Measurements from ENCODE around the gene CHAF1B.
A peak's percentile ranks its signal among the peaks of the same experiment; 100 is the strongest.
"Not testable (repeated sequence)": the region's sequence is repeated elsewhere in the genome, so short reads cannot be mapped to it uniquely, and the experiment has no call there.

Gene CHAF1B

DNA sequence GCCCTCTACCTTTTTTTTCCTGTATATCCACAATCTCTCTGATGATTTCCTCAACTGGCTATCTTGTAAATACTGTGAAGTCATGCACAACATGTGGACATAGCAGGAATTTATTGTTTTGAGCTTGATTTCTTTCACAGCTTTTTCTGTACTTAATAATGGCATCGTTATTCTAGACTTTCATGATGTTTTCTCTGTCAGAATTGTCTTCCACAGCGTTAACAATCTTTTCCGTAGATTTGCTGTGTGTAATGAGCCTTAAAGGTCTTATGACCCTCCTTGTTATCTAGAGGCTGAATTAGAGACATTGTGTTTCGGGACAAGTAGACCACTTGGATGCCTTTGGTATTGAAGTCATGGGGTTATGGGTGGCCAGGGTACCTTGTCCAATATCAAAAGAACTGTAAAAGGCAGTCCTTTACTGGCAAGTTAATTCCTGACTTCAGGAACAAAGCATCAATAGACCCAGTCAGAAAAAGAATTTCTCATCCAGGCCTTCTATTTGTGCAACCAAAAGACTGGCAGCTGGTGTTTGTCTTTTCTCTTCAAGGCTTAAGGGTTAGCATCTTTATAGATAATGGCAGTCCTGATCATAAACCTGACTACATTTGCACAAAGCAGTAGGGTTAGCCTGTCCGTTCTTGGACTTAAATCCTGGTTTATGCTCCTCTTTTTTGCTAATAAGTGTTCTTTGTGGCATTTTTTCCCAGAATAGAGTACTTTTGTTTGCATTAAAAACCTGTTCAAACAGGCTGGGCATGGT lies 30.1 kb upstream of the CHAF1B start:
- Histone ChIP-seq H3K4me1 (ENCODE audit: control insufficient read depth in 5 of 5, insufficient read depth in 5 of 5, low read length in 5 of 5) (peaks cover 0 to 2% (median 0%) of the 10 kb centered on the region in 5 donors), H3K36me3 (ENCODE audit: control insufficient read depth in 5 of 5, insufficient read depth in 5 of 5, low read length in 5 of 5) (peaks cover 36 to 76% (median 42%) of the 10 kb centered on the region in 5 donors), H3K27ac (ENCODE audit: low read depth, low read length) (no peak overlapping the region), H3K4me3 (ENCODE audit: low read depth in 1 of 5, low read length in 5 of 5) (no peak overlapping the region), H3K9me3 (ENCODE audit: control insufficient read depth in 5 of 5, low read length in 5 of 5) (no peaks in the 10 kb centered on the region), H3K27me3 (ENCODE audit: control insufficient read depth in 5 of 5, insufficient read depth in 4 of 5, low read length in 5 of 5) (no peaks in the 10 kb centered on the region), H3K9ac (ENCODE audit: low read length in 5 of 5) (no peak overlapping the region)

DNA sequence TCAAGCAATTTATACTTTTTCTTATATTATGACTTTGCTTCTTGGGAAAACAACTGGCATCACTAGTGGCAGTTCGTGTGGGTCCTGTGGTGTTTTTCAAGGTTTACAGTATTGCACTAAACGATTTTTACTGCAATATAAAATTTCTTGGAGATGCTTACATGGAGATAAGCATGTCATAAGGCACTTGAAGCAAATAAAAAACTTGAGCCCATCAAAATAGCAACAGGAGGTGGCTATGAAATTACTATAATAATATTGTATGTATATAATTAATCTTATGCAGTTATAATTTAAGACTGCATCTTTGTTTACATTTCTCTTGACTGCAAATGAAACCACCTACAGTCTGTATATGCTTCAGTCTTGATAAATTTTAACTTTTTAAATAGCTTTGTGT lies 29.3 kb upstream of the CHAF1B start:
- peaks cover 39 to 77% (median 46%) of the 10 kb centered on the region in 5 donors for H3K36me3 ChIP-seq (ENCODE audit: control insufficient read depth in 5 of 5, insufficient read depth in 5 of 5, low read length in 5 of 5)
- H3K4me3 ChIP-seq (ENCODE audit: low read depth in 1 of 5, low read length in 5 of 5), result no peak overlapping the region
- H3K9ac ChIP-seq (ENCODE audit: low read length in 5 of 5), result no peak overlapping the region
- no peaks in the 10 kb centered on the region for H3K9me3 ChIP-seq (ENCODE audit: control insufficient read depth in 5 of 5, low read length in 5 of 5)
- no peak overlapping the region for H3K27ac ChIP-seq (ENCODE audit: low read depth, low read length)
- H3K4me1 ChIP-seq (ENCODE audit: control insufficient read depth in 5 of 5, insufficient read depth in 5 of 5, low read length in 5 of 5), result no peaks in the 10 kb centered on the region
- no peaks in the 10 kb centered on the region for H3K27me3 ChIP-seq (ENCODE audit: control insufficient read depth in 5 of 5, insufficient read depth in 4 of 5, low read length in 5 of 5)

DNA sequence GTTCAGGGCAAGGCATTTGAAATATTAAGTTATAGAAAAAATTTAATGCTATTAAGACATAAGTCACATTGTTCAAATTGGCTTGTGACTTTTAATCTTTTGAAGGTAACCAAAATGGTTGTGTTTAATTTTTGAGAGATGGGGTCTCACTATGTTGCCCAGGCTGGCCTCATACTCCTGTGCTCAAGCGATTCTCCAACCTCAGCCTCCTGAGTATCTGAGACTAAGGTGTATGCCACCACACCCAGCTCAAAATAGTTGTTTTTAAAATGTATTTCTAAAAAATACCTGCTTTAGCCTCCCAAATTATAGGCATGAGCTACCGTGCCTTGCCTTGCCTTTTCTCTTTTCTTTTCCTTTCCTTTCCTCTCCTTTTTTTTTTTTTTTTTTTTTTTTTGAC lies 26.0 kb upstream of the CHAF1B start:
- no peaks in the 10 kb centered on the region for H3K27me3 ChIP-seq (ENCODE audit: control insufficient read depth in 5 of 5, insufficient read depth in 4 of 5, low read length in 5 of 5)
- H3K4me1 ChIP-seq (ENCODE audit: control insufficient read depth in 5 of 5, insufficient read depth in 5 of 5, low read length in 5 of 5), result no peaks in the 10 kb centered on the region
- H3K36me3 ChIP-seq (ENCODE audit: control insufficient read depth in 5 of 5, insufficient read depth in 5 of 5, low read length in 5 of 5), result peaks cover 49 to 84% (median 60%) of the 10 kb centered on the region in 5 donors
- no peak overlapping the region for H3K9ac ChIP-seq (ENCODE audit: low read length in 5 of 5)
- H3K27ac ChIP-seq (ENCODE audit: low read depth, low read length), result no peak overlapping the region
- H3K9me3 ChIP-seq (ENCODE audit: control insufficient read depth in 5 of 5, low read length in 5 of 5), result no peaks in the 10 kb centered on the region
- no peak overlapping the region for H3K4me3 ChIP-seq (ENCODE audit: low read depth in 1 of 5, low read length in 5 of 5)

DNA sequence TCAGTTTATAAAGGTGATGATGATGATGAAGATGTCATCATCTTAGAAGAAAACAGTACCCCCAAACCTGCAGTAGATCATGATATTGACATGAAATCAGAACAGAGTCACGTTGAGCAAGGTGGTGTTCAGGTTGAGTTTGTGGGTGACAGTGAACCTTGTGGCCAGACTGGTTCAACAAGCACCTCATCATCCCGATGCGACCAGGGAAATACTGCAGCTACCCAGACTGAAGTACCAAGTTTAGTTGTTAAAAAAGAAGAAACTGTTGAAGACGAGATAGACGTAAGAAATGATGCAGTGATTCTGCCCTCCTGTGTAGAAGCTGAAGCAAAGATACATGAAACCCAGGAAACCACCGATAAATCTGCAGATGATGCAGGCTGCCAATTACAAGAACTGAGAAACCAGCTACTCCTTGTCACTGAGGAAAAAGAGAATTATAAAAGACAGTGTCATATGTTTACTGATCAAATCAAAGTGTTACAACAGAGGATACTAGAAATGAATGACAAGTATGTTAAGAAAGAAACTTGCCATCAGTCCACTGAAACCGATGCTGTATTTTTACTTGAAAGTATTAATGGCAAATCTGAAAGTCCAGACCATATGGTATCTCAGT lies 16.0 kb upstream of the CHAF1B start:
- H3K4me1 ChIP-seq (ENCODE audit: control insufficient read depth in 5 of 5, insufficient read depth in 5 of 5, low read length in 5 of 5), result no peaks in the 10 kb centered on the region
- no peak overlapping the region for H3K4me3 ChIP-seq (ENCODE audit: low read depth in 1 of 5, low read length in 5 of 5)
- no peak overlapping the region for H3K9ac ChIP-seq (ENCODE audit: low read length in 5 of 5)
- H3K27ac ChIP-seq (ENCODE audit: low read depth, low read length), result no peak overlapping the region
- no peaks in the 10 kb centered on the region for H3K27me3 ChIP-seq (ENCODE audit: control insufficient read depth in 5 of 5, insufficient read depth in 4 of 5, low read length in 5 of 5)
- no peaks in the 10 kb centered on the region for H3K9me3 ChIP-seq (ENCODE audit: control insufficient read depth in 5 of 5, low read length in 5 of 5)
- H3K36me3 ChIP-seq (ENCODE audit: control insufficient read depth in 5 of 5, insufficient read depth in 5 of 5, low read length in 5 of 5), result peaks cover 51 to 88% (median 76%) of the 10 kb centered on the region in 5 donors

DNA sequence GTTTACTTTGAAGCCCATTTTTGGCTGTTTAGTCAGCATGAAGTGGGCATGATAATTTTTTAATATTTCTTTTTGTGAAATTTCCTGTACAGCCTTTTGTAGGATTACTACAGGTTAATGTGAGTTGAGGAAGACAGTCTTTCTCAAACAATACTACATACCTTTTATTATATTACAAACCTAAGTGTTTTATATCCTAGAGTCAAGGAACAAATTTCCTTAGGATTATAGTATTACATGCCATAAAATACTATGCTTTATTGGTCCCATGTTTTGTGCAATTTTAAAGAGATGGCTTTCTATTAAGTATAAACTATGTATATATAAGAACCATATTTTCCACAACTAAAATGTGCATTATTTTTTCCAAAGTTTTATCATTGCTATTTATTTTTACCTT lies 9.2 kb upstream of the CHAF1B start:
- Histone ChIP-seq H3K36me3 (ENCODE audit: control insufficient read depth in 5 of 5, insufficient read depth in 5 of 5, low read length in 5 of 5) (peaks cover 36 to 62% (median 52%) of the 10 kb centered on the region in 5 donors), H3K27ac (ENCODE audit: low read depth, low read length) (no peak overlapping the region), H3K27me3 (ENCODE audit: control insufficient read depth in 5 of 5, insufficient read depth in 4 of 5, low read length in 5 of 5) (no peaks in the 10 kb centered on the region), H3K4me1 (ENCODE audit: control insufficient read depth in 5 of 5, insufficient read depth in 5 of 5, low read length in 5 of 5) (no peaks in the 10 kb centered on the region), H3K9ac (ENCODE audit: low read length in 5 of 5) (no peak overlapping the region), H3K9me3 (ENCODE audit: control insufficient read depth in 5 of 5, low read length in 5 of 5) (no peaks in the 10 kb centered on the region), H3K4me3 (ENCODE audit: low read depth in 1 of 5, low read length in 5 of 5) (no peak overlapping the region)

DNA sequence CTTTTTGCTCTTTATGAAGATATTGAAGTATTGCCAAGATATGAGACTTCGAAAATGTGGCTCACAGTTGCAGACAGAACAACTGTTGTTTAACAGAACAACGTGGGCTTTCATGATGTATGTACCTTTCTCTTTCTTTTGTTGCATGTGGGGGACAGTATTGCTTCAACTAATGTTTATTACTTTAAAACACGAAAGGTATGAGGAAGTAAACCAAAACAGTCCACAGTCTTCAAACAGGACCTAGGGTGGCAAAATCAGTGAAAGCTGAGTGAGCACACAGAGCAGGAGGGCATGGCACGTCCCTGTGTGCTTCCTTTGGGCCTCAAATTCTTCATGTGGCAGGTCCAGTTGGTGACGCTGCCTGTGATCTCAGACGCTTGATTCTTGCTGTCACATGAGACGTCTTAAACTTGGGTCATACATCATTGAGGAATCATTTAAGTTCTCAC lies 7.8 kb upstream of the CHAF1B start:
- Histone ChIP-seq H3K4me3 (ENCODE audit: low read depth in 1 of 5, low read length in 5 of 5) (no peak overlapping the region), H3K27me3 (ENCODE audit: control insufficient read depth in 5 of 5, insufficient read depth in 4 of 5, low read length in 5 of 5) (no peaks in the 10 kb centered on the region), H3K27ac (ENCODE audit: low read depth, low read length) (no peak overlapping the region), H3K9me3 (ENCODE audit: control insufficient read depth in 5 of 5, low read length in 5 of 5) (no peaks in the 10 kb centered on the region), H3K4me1 (ENCODE audit: control insufficient read depth in 5 of 5, insufficient read depth in 5 of 5, low read length in 5 of 5) (no peaks in the 10 kb centered on the region), H3K36me3 (ENCODE audit: control insufficient read depth in 5 of 5, insufficient read depth in 5 of 5, low read length in 5 of 5) (peaks cover 26 to 48% (median 43%) of the 10 kb centered on the region in 5 donors), H3K9ac (ENCODE audit: low read length in 5 of 5) (no peak overlapping the region)

DNA sequence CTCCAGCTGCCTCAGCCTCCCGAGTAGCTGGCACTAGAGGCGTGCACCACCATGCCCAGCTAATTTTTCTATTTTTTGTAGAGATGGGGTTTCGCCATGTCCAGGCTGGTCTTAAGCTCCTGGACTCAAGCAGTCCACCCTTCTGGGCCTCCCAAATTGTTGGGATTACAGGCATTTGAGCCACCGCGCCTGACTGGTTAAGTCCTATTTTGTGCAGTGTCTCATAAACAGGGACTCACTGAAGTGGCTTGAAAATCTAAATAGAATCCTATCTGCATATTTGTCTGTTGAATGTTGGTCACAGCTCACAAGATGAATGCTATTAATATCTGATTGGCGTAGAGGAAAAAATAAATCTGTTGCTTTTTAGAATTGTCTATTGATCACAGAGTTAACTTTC lies 5.9 kb upstream of the CHAF1B start:
- Histone ChIP-seq H3K27ac (ENCODE audit: low read depth, low read length) (no peak overlapping the region), H3K36me3 (ENCODE audit: control insufficient read depth in 5 of 5, insufficient read depth in 5 of 5, low read length in 5 of 5) (peaks cover 17 to 33% (median 27%) of the 10 kb centered on the region in 5 donors)

DNA sequence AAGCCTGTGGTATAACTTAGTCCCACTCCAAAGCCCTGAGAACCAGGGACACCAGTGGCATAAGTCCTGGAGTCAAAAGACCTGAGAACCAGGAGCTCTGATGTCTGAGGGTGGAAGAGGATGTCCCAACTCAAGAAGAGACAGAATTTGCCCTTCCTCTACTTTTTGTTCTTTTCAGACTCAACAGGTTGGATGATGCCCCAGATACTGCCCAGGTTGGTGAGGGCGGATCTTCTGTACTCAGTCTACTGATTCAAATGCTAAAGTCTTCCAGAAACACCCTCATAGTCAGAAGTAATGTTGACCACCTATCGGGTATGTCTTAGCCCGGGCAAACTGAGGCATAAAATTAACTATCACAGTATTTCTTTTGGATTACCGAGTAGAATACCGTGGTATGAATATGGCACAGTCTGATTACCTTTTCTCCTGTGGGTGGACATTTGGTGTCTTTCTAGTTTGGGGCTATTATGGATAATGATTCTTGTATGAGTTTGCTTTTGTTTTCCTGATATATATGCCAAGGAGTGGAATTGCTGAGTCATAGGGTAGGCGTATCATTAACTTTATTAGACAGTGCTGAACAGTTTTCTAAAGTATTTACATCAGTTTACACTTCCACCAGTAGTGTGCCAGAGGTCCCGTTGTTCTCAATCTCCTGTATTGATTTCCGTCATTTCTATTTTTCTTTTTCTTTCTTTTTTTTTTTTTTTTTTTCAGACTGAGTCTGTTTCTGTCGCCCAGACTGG lies 3.2 kb upstream of the CHAF1B start:
- H3K9me3 ChIP-seq (ENCODE audit: control insufficient read depth in 5 of 5, low read length in 5 of 5), result no peaks in the 10 kb centered on the region
- no peak overlapping the region for H3K4me3 ChIP-seq (ENCODE audit: low read depth in 1 of 5, low read length in 5 of 5)
- H3K36me3 ChIP-seq (ENCODE audit: control insufficient read depth in 5 of 5, insufficient read depth in 5 of 5, low read length in 5 of 5), result peaks cover 4 to 13% (median 12%) of the 10 kb centered on the region in 5 donors
- H3K27me3 ChIP-seq (ENCODE audit: control insufficient read depth in 5 of 5, insufficient read depth in 4 of 5, low read length in 5 of 5), result no peaks in the 10 kb centered on the region
- H3K4me1 ChIP-seq (ENCODE audit: control insufficient read depth in 5 of 5, insufficient read depth in 5 of 5, low read length in 5 of 5), result peaks cover 0 to 15% (median 9%) of the 10 kb centered on the region in 5 donors
- H3K27ac ChIP-seq (ENCODE audit: low read depth, low read length), result no peak overlapping the region
- no peak overlapping the region for H3K9ac ChIP-seq (ENCODE audit: low read length in 5 of 5)

More for the DNA sequence above, 5.9 kb upstream of the CHAF1B start:
- Histone ChIP-seq H3K9ac (ENCODE audit: low read length in 5 of 5) (no peak overlapping the region), H3K9me3 (ENCODE audit: control insufficient read depth in 5 of 5, low read length in 5 of 5) (no peaks in the 10 kb centered on the region), H3K4me3 (ENCODE audit: low read depth in 1 of 5, low read length in 5 of 5) (no peak overlapping the region), H3K4me1 (ENCODE audit: control insufficient read depth in 5 of 5, insufficient read depth in 5 of 5, low read length in 5 of 5) (peaks cover 0 to 3% (median 0%) of the 10 kb centered on the region in 5 donors), H3K27me3 (ENCODE audit: control insufficient read depth in 5 of 5, insufficient read depth in 4 of 5, low read length in 5 of 5) (no peaks in the 10 kb centered on the region)

DNA sequence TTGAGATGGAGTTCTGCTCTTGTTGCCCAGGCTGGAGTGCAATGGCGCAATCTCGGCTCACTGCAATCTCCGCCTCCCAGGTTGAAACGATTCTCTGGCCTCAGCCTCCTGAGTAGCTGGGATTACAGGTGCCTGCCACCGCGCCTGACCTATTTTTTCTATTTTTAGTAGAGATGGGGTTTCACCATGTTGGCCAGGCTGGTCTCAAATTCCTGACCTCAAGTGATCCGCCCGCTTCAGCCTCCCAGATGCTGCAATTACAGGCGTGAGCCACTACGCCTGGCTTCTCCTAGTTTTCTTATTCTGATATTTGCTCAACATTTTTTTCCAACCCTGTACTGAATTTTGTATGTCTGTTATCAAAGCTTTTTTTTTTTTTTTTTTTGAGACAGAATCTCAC lies 2.5 kb upstream of the CHAF1B start:
- H3K36me3 ChIP-seq (ENCODE audit: control insufficient read depth in 5 of 5, insufficient read depth in 5 of 5, low read length in 5 of 5); H3K27ac ChIP-seq (ENCODE audit: low read depth, low read length); H3K9me3 ChIP-seq (ENCODE audit: control insufficient read depth in 5 of 5, low read length in 5 of 5); H3K9ac ChIP-seq (ENCODE audit: low read length in 5 of 5); H3K4me3 ChIP-seq (ENCODE audit: low read depth in 1 of 5, low read length in 5 of 5); H3K27me3 ChIP-seq (ENCODE audit: control insufficient read depth in 5 of 5, insufficient read depth in 4 of 5, low read length in 5 of 5): not testable (repeated sequence)
- H3K4me1 ChIP-seq (ENCODE audit: control insufficient read depth in 5 of 5, insufficient read depth in 5 of 5, low read length in 5 of 5), result peaks cover 0 to 15% (median 9%) of the 10 kb centered on the region in 5 donors

DNA sequence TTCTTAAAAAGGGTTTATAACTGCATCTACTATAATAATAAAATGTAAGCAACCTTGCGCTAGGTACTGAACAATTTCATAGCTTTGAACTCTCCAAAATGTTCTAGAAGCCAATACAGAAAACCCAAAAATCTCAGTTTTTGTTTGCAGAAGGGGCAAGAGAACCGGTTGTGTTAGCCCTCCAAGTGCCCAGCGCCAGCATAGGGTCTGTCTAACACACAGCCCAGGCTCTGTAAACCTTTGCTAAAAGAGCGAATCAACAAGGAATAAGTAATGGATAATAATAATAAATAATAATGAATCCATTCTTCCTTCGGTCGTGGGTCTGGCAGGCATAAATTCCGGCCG lies 333 bp upstream of the CHAF1B start:
- H3K27ac ChIP-seq (ENCODE audit: low read depth, low read length), result no peak overlapping the region
- peak overlapping the region; percentile 9 to 75 (median 63) for H3K4me3 ChIP-seq (ENCODE audit: low read depth in 1 of 5, low read length in 5 of 5)
- H3K36me3 ChIP-seq (ENCODE audit: control insufficient read depth in 5 of 5, insufficient read depth in 5 of 5, low read length in 5 of 5), result no peaks in the 10 kb centered on the region
- H3K27me3 ChIP-seq (ENCODE audit: control insufficient read depth in 5 of 5, insufficient read depth in 4 of 5, low read length in 5 of 5), result no peaks in the 10 kb centered on the region
- H3K4me1 ChIP-seq (ENCODE audit: control insufficient read depth in 5 of 5, insufficient read depth in 5 of 5, low read length in 5 of 5), result peaks cover 0 to 15% (median 9%) of the 10 kb centered on the region in 5 donors
- no peak overlapping the region for H3K9ac ChIP-seq (ENCODE audit: low read length in 5 of 5)
- no peaks in the 10 kb centered on the region for H3K9me3 ChIP-seq (ENCODE audit: control insufficient read depth in 5 of 5, low read length in 5 of 5)

Data from subcutaneous abdominal adipose tissue (tissue), 5 donors.